Calu3 (cell line): ENCODE results near the gene IFNAR1. TPM values are rescaled to one million over a fixed set of nuclear protein-coding genes. Genes with fewer than 3 reads are reported as not detected.

Source experiments
- BruUV-seq: library from RNA; stranded (reverse); fragments of 400-500 nt; replicated peaks from 2 replicates; lab custom pipeline; 2021; lab: Mats Ljungman, UMichigan
- CTCF ChIA-PET: fragments of 300-600 bp; sonication (Branson Sonifier 250); formaldehyde crosslinking; loops from one replicate; lab custom pipeline; 2022; ENCODE audit warnings: antibody characterized with exemption; lab: Charles Lee
- DNase-seq: peaks from one replicate; pipeline ENCODE4 v3.0.0; 2022
- H3K27ac Mint-ChIP-seq: one replicate; pipeline ENCODE4 v1.8.0; 2022; ENCODE audit warnings: mixed read lengths; ENCODE audit not compliant: unreplicated experiment
- H3K27me3 Mint-ChIP-seq: one replicate; pipeline ENCODE4 v1.8.0; 2022; ENCODE audit warnings: mixed read lengths; ENCODE audit not compliant: unreplicated experiment
- H3K36me3 Mint-ChIP-seq: one replicate; pipeline ENCODE4 v1.8.0; 2022; ENCODE audit warnings: mild to moderate bottlenecking, moderate library complexity, mixed read lengths; ENCODE audit not compliant: insufficient read depth, unreplicated experiment
- H3K4me1 Mint-ChIP-seq: one replicate; pipeline ENCODE4 v1.8.0; 2022; ENCODE audit warnings: mild to moderate bottlenecking, low read depth, mixed read lengths; ENCODE audit not compliant: unreplicated experiment
- H3K4me3 Mint-ChIP-seq: one replicate; pipeline ENCODE4 v1.8.0; 2022; ENCODE audit warnings: mild to moderate bottlenecking, low read depth, moderate library complexity, mixed read lengths; ENCODE audit not compliant: unreplicated experiment
- H3K9me3 Mint-ChIP-seq: one replicate; pipeline ENCODE4 v1.8.0; 2022; ENCODE audit warnings: low read depth, mixed read lengths; ENCODE audit not compliant: unreplicated experiment
- CTCF ChIP-seq: fragments of 200-600 bp; IDR thresholded peaks from one replicate; pipeline ENCODE4 v1.8.0; 2022; ENCODE audit warnings: antibody characterized with exemption; ENCODE audit not compliant: unreplicated experiment
- intact Hi-C: fragments of 100-400 bp; cut with micrococcal nuclease; formaldehyde crosslinking; loops from one replicate; pipeline ENCODE4 v1.10.0; 2022; ENCODE audit not compliant: unreplicated experiment
- total RNA-seq: library from RNA; stranded (reverse); gene quantifications from 2 replicates; pipeline ENCODE4 v1.2.3, GENCODE V29; 2022

Gene IFNAR1
- total RNA-seq, 1 experiment from 2014 or later = 35.2 TPM

DNA sequence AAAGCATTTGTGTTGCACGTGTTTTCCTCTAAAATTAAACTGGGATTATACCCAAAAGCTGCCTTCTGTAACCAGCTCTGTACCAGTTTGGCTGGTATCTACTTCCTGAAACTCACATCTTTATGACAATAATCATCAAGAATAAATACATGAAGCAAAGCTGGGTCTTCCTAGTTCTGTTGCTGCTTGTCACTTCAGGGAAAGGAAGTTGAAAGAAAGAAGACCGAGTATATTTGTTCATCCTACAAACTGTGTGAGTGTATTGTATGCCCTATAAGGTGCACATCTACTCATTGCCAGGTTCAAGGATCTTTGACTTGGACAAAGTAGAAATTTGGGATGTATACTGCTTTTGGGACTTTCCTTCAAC lies 49.3 kb downstream of the IFNAR1 start:
- intact Hi-C loops = loop anchor here (2.0 kb wide), 1 partner anchor 175 kb away; no protein-coding TSS in a partner anchor
- no TSS peak for BruUV-seq

DNA sequence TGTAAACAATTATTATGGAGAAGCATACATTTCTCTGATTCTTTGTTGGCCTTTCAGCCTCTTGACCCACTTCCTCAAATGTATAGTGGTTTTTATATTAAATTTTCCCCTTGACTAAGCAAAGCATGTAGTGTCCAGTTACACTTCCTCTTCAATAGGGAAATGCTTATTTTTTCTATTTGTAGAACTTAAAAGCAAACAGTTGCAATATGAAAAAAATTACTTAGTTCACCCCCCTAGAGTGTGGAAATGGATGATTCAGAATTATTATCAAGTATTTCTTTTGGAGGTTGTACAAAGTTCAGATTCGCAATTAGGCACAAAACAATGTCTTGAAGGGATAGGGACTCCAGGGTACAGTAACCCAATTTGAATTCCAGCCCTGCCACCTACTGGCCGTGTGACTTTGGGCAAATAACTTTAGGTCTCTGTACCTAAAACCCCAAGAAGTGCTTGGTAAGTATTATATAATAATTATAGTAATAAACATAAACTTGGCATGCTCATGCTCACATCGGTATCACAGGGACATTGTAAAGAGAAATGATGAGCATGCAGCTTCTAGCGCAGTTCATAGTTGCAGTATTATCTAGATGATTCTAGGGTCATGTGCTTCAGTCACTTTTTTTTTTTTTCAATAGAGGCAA lies 49.8 kb downstream of the IFNAR1 start:
- intact Hi-C loops = loop anchor here (2.0 kb wide), 1 partner anchor 176 kb away; no protein-coding TSS in a partner anchor
- DNase-seq = peak; percentile 63
- Mint-ChIP-seq H3K4me3 (no peak overlapping the region), H3K4me1 (peaks cover 15% of the 10 kb centered on the region), H3K36me3 (peaks cover 5% of the 10 kb centered on the region), H3K27ac (peak overlapping the region; percentile 23), H3K9me3 (peaks cover 2% of the 10 kb centered on the region), H3K27me3 (no peaks in the 10 kb centered on the region)
- TF ChIP-seq CTCF = peak; percentile 29
- CTCF ChIA-PET = interaction anchor here (1.2 to 1.3 kb wide), 2 partner anchors 13 kb away, joined by 3 to 5 read pairs; no protein-coding TSS in a partner anchor
- BruUV-seq = no TSS peak

More for the DNA sequence above, 49.3 kb downstream of the IFNAR1 start:
- H3K9me3 Mint-ChIP-seq = peaks cover 2% of the 10 kb centered on the region
- peaks cover 5% of the 10 kb centered on the region for H3K36me3 Mint-ChIP-seq
- peaks cover 15% of the 10 kb centered on the region for H3K4me1 Mint-ChIP-seq
- CTCF ChIA-PET = interaction anchor here (0.7 to 1.2 kb wide), 3 partner anchors 8 to 71 kb away, joined by 3 read pairs; no protein-coding TSS in a partner anchor
- no peak for TF ChIP-seq CTCF
- no peak overlapping the region for H3K4me3 Mint-ChIP-seq
- H3K27me3 Mint-ChIP-seq = no peaks in the 10 kb centered on the region
- no peak for DNase-seq
- H3K27ac Mint-ChIP-seq = peak overlapping the region; percentile 23

GRCh38 chr21:33375101-33375644 lies 50.4 kb downstream of the IFNAR1 start:
- DNase-seq = no peak
- Mint-ChIP-seq H3K4me1 (peaks cover 15% of the 10 kb centered on the region), H3K27ac (peak overlapping the region; percentile 95), H3K27me3 (no peaks in the 10 kb centered on the region), H3K9me3 (no peaks in the 10 kb centered on the region), H3K36me3 (peaks cover 5% of the 10 kb centered on the region), H3K4me3 (no peak overlapping the region)
- intact Hi-C loops = loop anchor here (2.0 kb wide), 1 partner anchor 176 kb away; no protein-coding TSS in a partner anchor
- CTCF ChIA-PET = interaction anchor here (1.3 kb wide), 1 partner anchor 14 kb away, joined by 5 read pairs; no protein-coding TSS in a partner anchor
- BruUV-seq = no TSS peak
- TF ChIP-seq CTCF = no peak

GRCh38 chr21:33377221-33377920 lies 52.6 kb downstream of the IFNAR1 start:
- no peaks in the 10 kb centered on the region for H3K27me3 Mint-ChIP-seq
- intact Hi-C loops = no loop called here
- TF ChIP-seq CTCF = no peak
- peaks cover 15% of the 10 kb centered on the region for H3K4me1 Mint-ChIP-seq
- no peak overlapping the region for H3K27ac Mint-ChIP-seq
- H3K9me3 Mint-ChIP-seq = no peaks in the 10 kb centered on the region
- DNase-seq = no peak
- no peak overlapping the region for H3K4me3 Mint-ChIP-seq
- no TSS peak for BruUV-seq
- H3K36me3 Mint-ChIP-seq = peaks cover 15% of the 10 kb centered on the region
- CTCF ChIA-PET = no interaction called here
